ENCODE results near the gene TMPRSS11A.

DNA sequence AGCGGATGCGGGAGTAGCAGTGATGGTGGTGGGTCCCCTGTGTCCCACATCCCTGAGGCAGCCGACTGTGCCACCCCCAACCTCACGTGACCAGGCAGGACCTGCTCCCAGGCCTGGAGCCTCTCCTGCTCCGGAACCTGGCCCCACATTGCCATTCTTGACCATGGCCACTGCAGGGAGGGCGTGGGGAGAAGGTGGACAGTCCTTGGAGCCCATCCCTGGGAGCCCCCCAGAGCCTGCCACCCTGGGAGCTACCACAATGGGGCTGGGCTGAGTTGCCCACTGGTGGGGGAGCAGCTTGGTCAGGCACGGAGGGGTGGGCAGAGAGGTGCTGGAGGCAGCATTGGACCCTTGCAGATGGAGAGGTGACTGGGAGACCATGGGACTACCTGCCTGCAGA is 36.8 kb downstream of the TMPRSS11A start:
- TF ChIP-seq, protein P1, sequence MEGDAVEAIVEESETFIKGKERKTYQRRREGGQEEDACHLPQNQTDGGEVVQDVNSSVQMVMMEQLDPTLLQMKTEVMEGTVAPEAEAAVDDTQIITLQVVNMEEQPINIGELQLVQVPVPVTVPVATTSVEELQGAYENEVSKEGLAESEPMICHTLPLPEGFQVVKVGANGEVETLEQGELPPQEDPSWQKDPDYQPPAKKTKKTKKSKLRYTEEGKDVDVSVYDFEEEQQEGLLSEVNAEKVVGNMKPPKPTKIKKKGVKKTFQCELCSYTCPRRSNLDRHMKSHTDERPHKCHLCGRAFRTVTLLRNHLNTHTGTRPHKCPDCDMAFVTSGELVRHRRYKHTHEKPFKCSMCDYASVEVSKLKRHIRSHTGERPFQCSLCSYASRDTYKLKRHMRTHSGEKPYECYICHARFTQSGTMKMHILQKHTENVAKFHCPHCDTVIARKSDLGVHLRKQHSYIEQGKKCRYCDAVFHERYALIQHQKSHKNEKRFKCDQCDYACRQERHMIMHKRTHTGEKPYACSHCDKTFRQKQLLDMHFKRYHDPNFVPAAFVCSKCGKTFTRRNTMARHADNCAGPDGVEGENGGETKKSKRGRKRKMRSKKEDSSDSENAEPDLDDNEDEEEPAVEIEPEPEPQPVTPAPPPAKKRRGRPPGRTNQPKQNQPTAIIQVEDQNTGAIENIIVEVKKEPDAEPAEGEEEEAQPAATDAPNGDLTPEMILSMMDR (IDR thresholded peaks at IDR 0.05): no peak
- no peak for TF ChIP-seq POLR2A (IDR thresholded peaks at IDR 0.05)
